D721Med (cell line): ENCODE measurements around the gene VEZT.

Experiments used
- DNase-seq: peaks from one replicate; pipeline ENCODE4 v3.0.0; 2011; ENCODE audit warnings: low spot score; ENCODE audit not compliant: insufficient read length
- FAIRE-seq: peaks from 2 replicates; lab custom pipeline; 2011; peaks lifted over from hg19 to GRCh38; lab: Jason Lieb, UNC
- TF ChIP-seq, protein P1 (sequence below): IDR thresholded peaks from 2 replicates; pipeline ENCODE4 v1.5.1; 2012; ENCODE audit warnings: mild to moderate bottlenecking, control low read depth; ENCODE audit not compliant: insufficient read depth; ENCODE audit errors: missing control alignments

The VEZT gene

DNA sequence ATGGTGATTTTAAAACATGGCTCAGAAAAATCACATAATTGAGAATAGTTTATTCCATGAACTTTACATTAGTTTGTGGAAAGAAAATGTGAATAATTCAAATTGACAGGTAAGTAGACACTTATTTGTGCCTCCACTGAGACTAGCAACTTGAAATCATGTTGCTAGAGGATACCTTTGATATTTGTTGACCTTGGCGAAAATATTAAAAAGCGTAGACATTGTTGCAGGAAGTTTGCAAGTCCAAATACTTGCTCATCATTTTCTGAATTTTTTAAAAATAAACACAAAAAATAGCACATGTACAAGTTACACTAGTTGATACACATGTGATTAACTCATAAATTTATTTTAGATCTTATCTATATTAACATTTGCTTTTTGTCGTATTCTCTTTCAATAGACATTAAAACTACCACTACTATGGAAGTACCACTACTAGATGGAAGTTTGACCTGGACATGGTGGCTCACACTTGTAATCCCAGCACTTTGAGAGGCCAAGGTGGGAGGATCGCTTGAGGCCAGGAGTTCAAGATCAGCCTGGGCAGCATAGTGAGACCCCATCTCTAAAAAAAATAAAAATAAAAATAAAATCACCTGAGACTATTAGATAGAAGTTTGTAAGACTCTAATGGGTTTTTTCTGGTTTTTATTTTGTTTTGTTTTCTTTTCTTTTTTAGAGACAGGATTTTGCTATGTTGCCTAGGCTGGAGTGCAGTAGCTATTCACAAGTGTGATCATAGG is 24.3 kb downstream of the VEZT start:
- FAIRE-seq: no peak
- no peak for DNase-seq
- TF ChIP-seq, protein P1, sequence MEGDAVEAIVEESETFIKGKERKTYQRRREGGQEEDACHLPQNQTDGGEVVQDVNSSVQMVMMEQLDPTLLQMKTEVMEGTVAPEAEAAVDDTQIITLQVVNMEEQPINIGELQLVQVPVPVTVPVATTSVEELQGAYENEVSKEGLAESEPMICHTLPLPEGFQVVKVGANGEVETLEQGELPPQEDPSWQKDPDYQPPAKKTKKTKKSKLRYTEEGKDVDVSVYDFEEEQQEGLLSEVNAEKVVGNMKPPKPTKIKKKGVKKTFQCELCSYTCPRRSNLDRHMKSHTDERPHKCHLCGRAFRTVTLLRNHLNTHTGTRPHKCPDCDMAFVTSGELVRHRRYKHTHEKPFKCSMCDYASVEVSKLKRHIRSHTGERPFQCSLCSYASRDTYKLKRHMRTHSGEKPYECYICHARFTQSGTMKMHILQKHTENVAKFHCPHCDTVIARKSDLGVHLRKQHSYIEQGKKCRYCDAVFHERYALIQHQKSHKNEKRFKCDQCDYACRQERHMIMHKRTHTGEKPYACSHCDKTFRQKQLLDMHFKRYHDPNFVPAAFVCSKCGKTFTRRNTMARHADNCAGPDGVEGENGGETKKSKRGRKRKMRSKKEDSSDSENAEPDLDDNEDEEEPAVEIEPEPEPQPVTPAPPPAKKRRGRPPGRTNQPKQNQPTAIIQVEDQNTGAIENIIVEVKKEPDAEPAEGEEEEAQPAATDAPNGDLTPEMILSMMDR: no peak

DNA sequence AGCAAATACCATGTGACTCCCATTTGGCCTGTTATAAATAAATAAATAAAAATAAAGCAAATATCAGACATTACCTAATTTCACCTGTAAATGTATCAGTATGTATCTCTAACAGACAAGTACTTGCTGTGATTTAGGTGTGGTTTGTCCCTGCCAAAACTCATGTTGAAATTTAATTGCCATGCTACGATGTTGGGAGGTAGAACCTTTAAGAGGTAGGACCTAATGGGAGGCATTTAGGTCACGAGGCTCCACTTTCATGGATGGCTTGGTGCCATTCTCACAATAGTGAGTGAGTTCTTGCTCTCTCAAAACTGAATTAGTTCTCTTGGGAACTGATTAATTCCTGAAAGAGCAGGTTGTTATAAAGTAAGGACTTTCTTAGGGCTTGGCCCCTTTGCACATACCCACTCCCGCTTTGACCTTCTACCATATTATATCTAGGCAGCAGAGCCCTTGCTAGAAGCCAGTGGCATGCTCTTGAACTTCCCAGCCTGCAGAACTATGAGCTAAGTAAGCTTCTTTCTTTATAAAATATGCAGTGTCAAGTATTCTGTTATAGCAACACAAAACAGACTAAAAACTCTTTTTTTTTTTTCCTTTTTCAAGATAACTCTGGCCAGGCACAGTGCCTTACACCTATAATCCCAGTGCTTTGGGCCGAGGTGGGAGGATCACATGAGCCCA is 26.0 kb downstream of the VEZT start:
- TF ChIP-seq, protein P1: no peak
- FAIRE-seq: no peak

DNA sequence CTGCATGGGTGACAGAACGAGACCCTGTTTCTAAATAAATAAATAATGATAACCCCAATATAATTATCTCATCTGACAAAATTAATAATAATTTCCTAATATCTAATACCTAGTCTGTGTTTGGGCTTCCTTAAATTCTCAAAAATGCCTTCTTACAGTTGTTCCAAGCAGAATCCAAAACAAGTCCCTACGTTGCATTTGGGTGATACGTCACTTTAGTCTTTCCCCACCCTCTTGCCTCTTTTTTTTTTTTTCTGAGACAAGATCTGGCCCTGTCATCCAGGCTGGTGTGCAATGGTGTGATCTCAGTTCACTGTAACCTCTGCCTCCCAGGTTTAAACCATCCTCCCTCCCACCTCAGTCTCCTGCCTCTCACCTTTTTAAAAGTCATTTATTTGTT is 26.7 kb downstream of the VEZT start:
- TF ChIP-seq, protein P1: no peak
- DNase-seq (no peak), FAIRE-seq (no peak)

More for the DNA sequence above, 26.0 kb downstream of the VEZT start:
- DNase-seq: no peak

DNA sequence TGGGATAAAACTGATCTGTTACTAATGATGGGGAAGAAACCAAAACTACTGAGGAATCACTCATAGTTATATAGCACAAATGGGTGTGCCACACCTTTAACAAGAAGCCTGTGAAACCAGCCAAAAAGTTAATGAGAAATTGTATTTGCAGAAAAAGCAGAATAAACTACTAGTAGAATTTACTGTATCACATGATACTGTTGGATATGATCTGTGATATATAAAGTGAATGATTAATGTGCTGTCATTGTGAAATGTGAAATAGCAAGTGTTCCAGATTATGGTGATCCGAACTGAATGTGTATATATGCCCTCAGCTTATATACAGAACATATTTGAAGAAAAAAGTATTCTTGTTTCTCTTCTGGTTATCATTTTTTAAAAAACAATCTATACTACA is 30.5 kb downstream of the VEZT start:
- FAIRE-seq (peak; percentile 16), DNase-seq (no peak)
- TF ChIP-seq, protein P1: no peak

DNA sequence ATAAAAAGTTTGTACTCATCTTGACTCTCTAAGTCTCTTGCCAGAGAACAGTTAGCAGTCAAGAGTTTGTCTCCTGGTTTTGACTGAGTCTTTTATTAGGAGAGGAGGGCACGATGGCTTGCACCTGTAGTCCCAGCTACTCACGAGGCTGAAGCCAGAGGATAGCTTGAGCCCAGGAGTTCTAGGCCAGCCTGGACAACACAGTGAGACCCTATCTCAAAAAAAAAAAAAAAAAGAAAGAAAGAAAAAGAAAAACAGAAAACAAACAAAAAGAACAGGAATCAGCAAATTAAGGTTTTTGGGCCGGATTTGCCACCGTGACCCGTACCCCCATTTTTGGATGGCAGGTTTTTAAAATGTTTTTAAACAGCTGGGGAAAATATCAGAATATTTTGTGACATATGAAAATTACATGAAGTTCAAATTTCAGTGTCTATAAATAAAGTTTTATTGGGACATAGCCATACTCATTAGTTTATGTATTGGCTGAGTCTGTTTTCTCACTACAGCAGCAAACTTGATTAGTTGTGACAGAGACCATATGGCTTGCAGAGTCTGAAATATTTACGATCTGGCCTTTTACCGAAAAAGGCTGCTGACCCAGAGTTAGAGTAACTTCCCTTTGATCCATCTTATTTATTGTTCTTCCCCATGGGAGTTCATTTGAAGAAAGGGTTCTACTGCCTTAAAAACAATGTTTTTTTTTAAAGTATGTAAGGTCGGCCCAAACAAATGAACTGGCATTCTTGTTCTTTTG is 31.2 kb downstream of the VEZT start:
- TF ChIP-seq, protein P1: no peak
- no peak for FAIRE-seq
- DNase-seq: no peak

DNA sequence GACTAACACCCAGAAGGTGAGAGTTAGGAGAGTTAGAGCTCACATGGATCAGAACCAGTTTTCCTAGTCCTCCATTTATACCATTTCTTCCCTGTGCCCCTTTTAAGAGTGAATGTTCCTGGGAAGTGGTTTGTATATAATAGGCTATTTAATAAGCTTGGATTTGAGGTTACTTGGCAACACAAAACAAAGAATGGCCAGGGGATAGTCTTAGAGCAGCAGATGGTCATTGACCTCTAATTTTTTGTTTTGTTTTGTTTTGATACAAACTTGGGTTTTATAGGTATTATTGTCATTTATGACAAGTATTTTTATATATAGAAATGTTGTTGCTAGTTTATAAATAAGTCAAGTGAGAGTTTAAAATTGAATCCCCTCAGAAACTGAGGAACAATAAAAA is 35.8 kb downstream of the VEZT start:
- FAIRE-seq (no peak), DNase-seq (no peak)
- TF ChIP-seq, protein P1: no peak
